Measurements from ENCODE around the gene KCTD3.

KCTD3 gene

GRCh38 chr1:215523128-215523861 is 43.8 kb upstream of the KCTD3 start:
- Histone ChIP-seq H4K91ac (ENCODE audit: low read depth, low read length) (no peak overlapping the region), H3K27ac (ENCODE audit: low read depth, low read length) (no peak overlapping the region), H3K18ac (ENCODE audit: low read length) (no peak overlapping the region), H3K14ac (ENCODE audit: low read length) (no peak overlapping the region), H3K9me3 (ENCODE audit: insufficient read depth, low read depth, low read length) (no peaks in the 10 kb centered on the region), H3K4ac (ENCODE audit: low read depth, low read length) (no peak overlapping the region), H2BK5ac (ENCODE audit: low read depth, low read length, poor library complexity) (no peak overlapping the region), H2AK5ac (ENCODE audit: low read length) (no peak overlapping the region), H2BK12ac (ENCODE audit: low read length) (no peak overlapping the region), H4K8ac (ENCODE audit: low read depth, low read length) (no peak overlapping the region), H2BK120ac (ENCODE audit: insufficient read depth, low read length, poor library complexity) (no peak overlapping the region), H3K79me1 (ENCODE audit: low read length) (no peaks in the 10 kb centered on the region), H3K4me3 (ENCODE audit: low read depth, low read length) (no peak overlapping the region), H3K36me3 (ENCODE audit: control insufficient read depth in 1 of 2, insufficient read depth in 2 of 2, low read length in 2 of 2) (no peaks in the 10 kb centered on the region), H3K4me2 (ENCODE audit: low read length) (no peak overlapping the region), H3K4me1 (ENCODE audit: control insufficient read depth in 1 of 2, insufficient read depth in 2 of 2, low read length in 2 of 2) (no peaks in the 10 kb centered on the region), H4K12ac (ENCODE audit: low read depth, low read length) (no peak overlapping the region), H3K9ac (ENCODE audit: low read length) (no peak overlapping the region), H3K27me3 (ENCODE audit: insufficient read depth, low read length) (no peaks in the 10 kb centered on the region), H3K23ac (ENCODE audit: low read length) (no peak overlapping the region), H2AFZ (ENCODE audit: insufficient read depth, low read length, poor library complexity) (no peak overlapping the region), H3K79me2 (ENCODE audit: control insufficient read depth, insufficient read depth, low read length, poor library complexity) (no peaks in the 10 kb centered on the region)
- peak in 1 of 2 donors; percentile 9 for DNase-seq
- no CpG with 5 or more reads among the region's 8 CpGs for WGBS (ENCODE audit: extremely low coverage, insufficient coverage, insufficient read length)

GRCh38 chr1:215523906-215524305 is 43.2 kb upstream of the KCTD3 start:
- WGBS (ENCODE audit: extremely low coverage, insufficient coverage, insufficient read length) = no CpG with 5 or more reads among the region's 2 CpGs
- Histone ChIP-seq H3K9me3 (ENCODE audit: insufficient read depth, low read depth, low read length) (no peaks in the 10 kb centered on the region), H4K8ac (ENCODE audit: low read depth, low read length) (no peak overlapping the region), H2BK12ac (ENCODE audit: low read length) (no peak overlapping the region), H3K36me3 (ENCODE audit: control insufficient read depth in 1 of 2, insufficient read depth in 2 of 2, low read length in 2 of 2) (no peaks in the 10 kb centered on the region), H2BK5ac (ENCODE audit: low read depth, low read length, poor library complexity) (no peak overlapping the region), H3K14ac (ENCODE audit: low read length) (no peak overlapping the region), H3K23ac (ENCODE audit: low read length) (no peak overlapping the region), H3K27ac (ENCODE audit: low read depth, low read length) (no peak overlapping the region), H3K9ac (ENCODE audit: low read length) (no peak overlapping the region), H4K91ac (ENCODE audit: low read depth, low read length) (no peak overlapping the region), H2BK120ac (ENCODE audit: insufficient read depth, low read length, poor library complexity) (no peak overlapping the region), H2AK5ac (ENCODE audit: low read length) (no peak overlapping the region), H4K12ac (ENCODE audit: low read depth, low read length) (no peak overlapping the region), H2AFZ (ENCODE audit: insufficient read depth, low read length, poor library complexity) (no peak overlapping the region), H3K4ac (ENCODE audit: low read depth, low read length) (no peak overlapping the region), H3K79me1 (ENCODE audit: low read length) (no peaks in the 10 kb centered on the region), H3K79me2 (ENCODE audit: control insufficient read depth, insufficient read depth, low read length, poor library complexity) (no peaks in the 10 kb centered on the region), H3K18ac (ENCODE audit: low read length) (no peak overlapping the region), H3K4me1 (ENCODE audit: control insufficient read depth in 1 of 2, insufficient read depth in 2 of 2, low read length in 2 of 2) (no peaks in the 10 kb centered on the region), H3K4me2 (ENCODE audit: low read length) (no peak overlapping the region), H3K4me3 (ENCODE audit: low read depth, low read length) (no peak overlapping the region), H3K27me3 (ENCODE audit: insufficient read depth, low read length) (no peaks in the 10 kb centered on the region)
- DNase-seq = no peak

- no peaks in the 10 kb centered on the region for H3K36me3 ChIP-seq (ENCODE audit: control insufficient read depth in 1 of 2, insufficient read depth in 2 of 2, low read length in 2 of 2)
- no peak overlapping the region for H3K14ac ChIP-seq (ENCODE audit: low read length)
- no peaks in the 10 kb centered on the region for H3K4me1 ChIP-seq (ENCODE audit: control insufficient read depth in 1 of 2, insufficient read depth in 2 of 2, low read length in 2 of 2)
- H4K91ac ChIP-seq (ENCODE audit: low read depth, low read length) = no peak overlapping the region
- H3K79me1 ChIP-seq (ENCODE audit: low read length) = no peaks in the 10 kb centered on the region
- no peak overlapping the region for H4K12ac ChIP-seq (ENCODE audit: low read depth, low read length)
- H2BK12ac ChIP-seq (ENCODE audit: low read length) = no peak overlapping the region
- H3K27ac ChIP-seq (ENCODE audit: low read depth, low read length) = no peak overlapping the region
- H3K4ac ChIP-seq (ENCODE audit: low read depth, low read length) = no peak overlapping the region
- no peaks in the 10 kb centered on the region for H3K79me2 ChIP-seq (ENCODE audit: control insufficient read depth, insufficient read depth, low read length, poor library complexity)
- no peak overlapping the region for H2AFZ ChIP-seq (ENCODE audit: insufficient read depth, low read length, poor library complexity)
- no peak overlapping the region for H3K4me2 ChIP-seq (ENCODE audit: low read length)
- H3K23ac ChIP-seq (ENCODE audit: low read length) = no peak overlapping the region
- no peaks in the 10 kb centered on the region for H3K27me3 ChIP-seq (ENCODE audit: insufficient read depth, low read length)
- no peak overlapping the region for H3K4me3 ChIP-seq (ENCODE audit: low read depth, low read length)
- H3K9me3 ChIP-seq (ENCODE audit: insufficient read depth, low read depth, low read length) = no peaks in the 10 kb centered on the region
- no peak overlapping the region for H2BK5ac ChIP-seq (ENCODE audit: low read depth, low read length, poor library complexity)
- H2BK120ac ChIP-seq (ENCODE audit: insufficient read depth, low read length, poor library complexity) = no peak overlapping the region
- DNase-seq = peak in 1 of 2 donors; percentile 84
- H3K18ac ChIP-seq (ENCODE audit: low read length) = no peak overlapping the region
- WGBS (ENCODE audit: extremely low coverage, insufficient coverage, insufficient read length) = no CpG with 5 or more reads among the region's 7 CpGs
- H2AK5ac ChIP-seq (ENCODE audit: low read length) = no peak overlapping the region
- no peak overlapping the region for H3K9ac ChIP-seq (ENCODE audit: low read length)
- H4K8ac ChIP-seq (ENCODE audit: low read depth, low read length) = no peak overlapping the region
Observed at GRCh38 chr1:215526147-215526845, 40.8 kb upstream of the KCTD3 start.

GRCh38 chr1:215526846-215527151 is 40.3 kb upstream of the KCTD3 start:
- Histone ChIP-seq H3K79me2 (ENCODE audit: control insufficient read depth, insufficient read depth, low read length, poor library complexity) (no peaks in the 10 kb centered on the region), H2AFZ (ENCODE audit: insufficient read depth, low read length, poor library complexity) (no peak overlapping the region), H3K4me1 (ENCODE audit: control insufficient read depth in 1 of 2, insufficient read depth in 2 of 2, low read length in 2 of 2) (no peaks in the 10 kb centered on the region), H3K18ac (ENCODE audit: low read length) (no peak overlapping the region), H3K9ac (ENCODE audit: low read length) (no peak overlapping the region), H3K27me3 (ENCODE audit: insufficient read depth, low read length) (no peaks in the 10 kb centered on the region), H4K91ac (ENCODE audit: low read depth, low read length) (no peak overlapping the region), H3K23ac (ENCODE audit: low read length) (no peak overlapping the region), H2BK5ac (ENCODE audit: low read depth, low read length, poor library complexity) (no peak overlapping the region), H3K14ac (ENCODE audit: low read length) (no peak overlapping the region), H2BK12ac (ENCODE audit: low read length) (no peak overlapping the region), H3K4me2 (ENCODE audit: low read length) (no peak overlapping the region), H3K36me3 (ENCODE audit: control insufficient read depth in 1 of 2, insufficient read depth in 2 of 2, low read length in 2 of 2) (no peaks in the 10 kb centered on the region), H2AK5ac (ENCODE audit: low read length) (no peak overlapping the region), H3K79me1 (ENCODE audit: low read length) (no peaks in the 10 kb centered on the region), H3K4ac (ENCODE audit: low read depth, low read length) (no peak overlapping the region), H3K9me3 (ENCODE audit: insufficient read depth, low read depth, low read length) (no peaks in the 10 kb centered on the region), H4K12ac (ENCODE audit: low read depth, low read length) (no peak overlapping the region), H3K27ac (ENCODE audit: low read depth, low read length) (no peak overlapping the region), H3K4me3 (ENCODE audit: low read depth, low read length) (no peak overlapping the region), H2BK120ac (ENCODE audit: insufficient read depth, low read length, poor library complexity) (no peak overlapping the region), H4K8ac (ENCODE audit: low read depth, low read length) (no peak overlapping the region)
- no peak for DNase-seq
